NCI-H510A treated with DMSO at 0.1 percent for 48 hours (cell line): Measurements from ENCODE around the gene HIGD1B.
"Not testable (repeated sequence)": the region's sequence is repeated elsewhere in the genome, so short reads cannot be mapped to it uniquely, and the experiment has no call there.

Source experiments
- DNase-seq: peaks from one replicate; lab custom pipeline; 2025; lab: John Stamatoyannopoulos, UW

HIGD1B gene

GRCh38 chr17:44847586-44847985 is at the start of gene HIGD1B:
HIGD1B (plus strand) TSS chr17:44847883; CDS start chr17:44848153, 270 bp downstream.
- DNase-seq: no peak

- no peak for DNase-seq
Observed at GRCh38 chr17:44798356-44798755, 49.3 kb upstream of the HIGD1B start.

GRCh38 chr17:44801880-44802279 is 45.8 kb upstream of the HIGD1B start:
- DNase-seq: no peak

GRCh38 chr17:44804302-44805089 is 43.2 kb upstream of the HIGD1B start:
- DNase-seq: no peak

GRCh38 chr17:44807093-44807816 is 40.4 kb upstream of the HIGD1B start:
- DNase-seq: no peak

- no peak for DNase-seq
Observed at GRCh38 chr17:44807817-44808155, 39.9 kb upstream of the HIGD1B start.

GRCh38 chr17:44808156-44808555 is 39.5 kb upstream of the HIGD1B start:
- DNase-seq: no peak

- DNase-seq: not testable (repeated sequence)
Observed at GRCh38 chr17:44808656-44809388, 38.9 kb upstream of the HIGD1B start.

- no peak for DNase-seq
Observed at GRCh38 chr17:44812263-44812662, 35.4 kb upstream of the HIGD1B start.

GRCh38 chr17:44818508-44818907 is 29.2 kb upstream of the HIGD1B start:
- DNase-seq: not testable (repeated sequence)

- peak; percentile 65 for DNase-seq
Observed at GRCh38 chr17:44820631-44821212, 27.0 kb upstream of the HIGD1B start.

GRCh38 chr17:44825236-44825635 is 22.4 kb upstream of the HIGD1B start:
- not testable (repeated sequence) for DNase-seq

GRCh38 chr17:44826123-44826790 is 21.4 kb upstream of the HIGD1B start:
- no peak for DNase-seq

GRCh38 chr17:44827863-44828262 is 19.8 kb upstream of the HIGD1B start:
- no peak for DNase-seq

- DNase-seq: peak; percentile 40
Observed at GRCh38 chr17:44828919-44829522, 18.7 kb upstream of the HIGD1B start.

- DNase-seq: peak; percentile 34
Observed at GRCh38 chr17:44829523-44830358, 17.9 kb upstream of the HIGD1B start, which contains the start of gene GJC1. GJC1 (minus strand) TSS chr17:44830287; CDS start chr17:44805817, 24,470 bp downstream.

GRCh38 chr17:44830359-44831288 is 17.1 kb upstream of the HIGD1B start:
- peak; percentile 43 for DNase-seq

- no peak for DNase-seq
Observed at GRCh38 chr17:44831371-44831770, 16.3 kb upstream of the HIGD1B start.

GRCh38 chr17:44832805-44833204 is 14.9 kb upstream of the HIGD1B start:
- DNase-seq: no peak
